Activated naive CD8-positive, alpha-beta T cell treated with anti-CD3 and anti-CD28 coated beads for 36 hours (primary cell): ENCODE data around the gene SLC17A8. TPM values are rescaled to one million over a fixed set of nuclear protein-coding genes. Genes with fewer than 3 reads are reported as not detected.
A peak's percentile ranks its signal among the peaks of the same experiment; 100 is the strongest.
"Not testable (repeated sequence)": the region's sequence is repeated elsewhere in the genome, so short reads cannot be mapped to it uniquely, and the experiment has no call there.

Experiments used
- DNase-seq: peaks from one replicate; pipeline ENCODE4 v3.0.0; 2021
- H3K27ac Mint-ChIP-seq: one replicate; pipeline ENCODE4 v1.8.0; 2022; ENCODE audit warnings: mild to moderate bottlenecking, moderate library complexity, mixed read lengths
- H3K27me3 Mint-ChIP-seq: one replicate; pipeline ENCODE4 v1.8.0; 2022; ENCODE audit warnings: mild to moderate bottlenecking, mixed read lengths
- H3K36me3 Mint-ChIP-seq: one replicate; pipeline ENCODE4 v1.8.0; 2021; ENCODE audit warnings: mild to moderate bottlenecking, mixed read lengths
- H3K4me1 Mint-ChIP-seq: one replicate; pipeline ENCODE4 v1.8.0; 2021; ENCODE audit warnings: mixed read lengths
- H3K4me3 Mint-ChIP-seq: one replicate; pipeline ENCODE4 v1.8.0; 2022; ENCODE audit warnings: mild to moderate bottlenecking, moderate library complexity, mixed read lengths
- H3K9me3 Mint-ChIP-seq: one replicate; pipeline ENCODE4 v1.8.0; 2022; ENCODE audit warnings: mixed read lengths
- total RNA-seq, 2 experiments: library from RNA; stranded (reverse); gene quantifications; one replicate each; pipeline ENCODE4 v1.2.3, GENCODE V29; 2021

SLC17A8 gene
- total RNA-seq = not detected

GRCh38 chr12:100356644-100357223, at the start of gene SLC17A8:
Gene SLC17A8, plus strand, starts transcription at chr12:100357074. Its CDS starts 318 bp downstream, at chr12:100357392.
- no peak for DNase-seq
- Mint-ChIP-seq H3K9me3 (no peaks in the 10 kb centered on the region), H3K27me3 (peaks cover 42% of the 10 kb centered on the region), H3K36me3 (no peaks in the 10 kb centered on the region), H3K4me1 (no peaks in the 10 kb centered on the region), H3K4me3 (no peak within 1 kb of the TSS), H3K27ac (no peak within 1 kb of the TSS)

GRCh38 chr12:100308138-100308537, 48.7 kb upstream of the SLC17A8 start:
- H3K4me1 Mint-ChIP-seq, H3K27me3 Mint-ChIP-seq, H3K27ac Mint-ChIP-seq, H3K4me3 Mint-ChIP-seq, DNase-seq: not testable (repeated sequence)
- peaks cover 12% of the 10 kb centered on the region for H3K9me3 Mint-ChIP-seq
- peaks cover 47% of the 10 kb centered on the region for H3K36me3 Mint-ChIP-seq

- no peak for DNase-seq
- Mint-ChIP-seq H3K4me1 (no peaks in the 10 kb centered on the region), H3K27ac (no peak overlapping the region), H3K27me3 (no peaks in the 10 kb centered on the region), H3K9me3 (peaks cover 3% of the 10 kb centered on the region), H3K4me3 (no peak overlapping the region), H3K36me3 (peaks cover 19% of the 10 kb centered on the region)
Measured at GRCh38 chr12:100311317-100311716, 45.6 kb upstream of the SLC17A8 start.

- no peak for DNase-seq
- Mint-ChIP-seq H3K4me3 (no peak overlapping the region), H3K27ac (no peak overlapping the region), H3K27me3 (no peaks in the 10 kb centered on the region), H3K9me3 (no peaks in the 10 kb centered on the region), H3K36me3 (peaks cover 5% of the 10 kb centered on the region), H3K4me1 (no peaks in the 10 kb centered on the region)
Measured at GRCh38 chr12:100317371-100317770, 39.5 kb upstream of the SLC17A8 start.

GRCh38 chr12:100324498-100324897, 32.4 kb upstream of the SLC17A8 start:
- no peaks in the 10 kb centered on the region for H3K9me3 Mint-ChIP-seq
- no peak overlapping the region for H3K27ac Mint-ChIP-seq
- peaks cover 7% of the 10 kb centered on the region for H3K36me3 Mint-ChIP-seq
- no peak for DNase-seq
- H3K4me3 Mint-ChIP-seq = no peak overlapping the region
- peaks cover 2% of the 10 kb centered on the region for H3K4me1 Mint-ChIP-seq
- no peaks in the 10 kb centered on the region for H3K27me3 Mint-ChIP-seq

GRCh38 chr12:100326208-100326607, 30.7 kb upstream of the SLC17A8 start:
- no peak overlapping the region for H3K4me3 Mint-ChIP-seq

GRCh38 chr12:100329800-100330199, 27.1 kb upstream of the SLC17A8 start:
- Mint-ChIP-seq H3K9me3 (no peaks in the 10 kb centered on the region), H3K27me3 (no peaks in the 10 kb centered on the region), H3K36me3 (peaks cover 13% of the 10 kb centered on the region), H3K4me1 (peaks cover 9% of the 10 kb centered on the region), H3K27ac (peak overlapping the region; percentile 36), H3K4me3 (no peak overlapping the region)
- no peak for DNase-seq

More at GRCh38 chr12:100326208-100326607, 30.7 kb upstream of the SLC17A8 start:
- peaks cover 9% of the 10 kb centered on the region for H3K4me1 Mint-ChIP-seq
- H3K36me3 Mint-ChIP-seq = peaks cover 12% of the 10 kb centered on the region
- no peak overlapping the region for H3K27ac Mint-ChIP-seq
- no peaks in the 10 kb centered on the region for H3K9me3 Mint-ChIP-seq
- no peak for DNase-seq
- no peaks in the 10 kb centered on the region for H3K27me3 Mint-ChIP-seq

GRCh38 chr12:100331871-100332270, 25.0 kb upstream of the SLC17A8 start:
- Mint-ChIP-seq H3K27ac (no peak overlapping the region), H3K9me3 (no peaks in the 10 kb centered on the region), H3K36me3 (peaks cover 17% of the 10 kb centered on the region), H3K27me3 (no peaks in the 10 kb centered on the region), H3K4me3 (no peak overlapping the region), H3K4me1 (peaks cover 9% of the 10 kb centered on the region)
- no peak for DNase-seq

GRCh38 chr12:100332852-100333251, 24.0 kb upstream of the SLC17A8 start:
- no peak for DNase-seq
- Mint-ChIP-seq H3K4me3 (no peak overlapping the region), H3K27ac (no peak overlapping the region), H3K4me1 (peaks cover 9% of the 10 kb centered on the region), H3K27me3 (no peaks in the 10 kb centered on the region), H3K9me3 (no peaks in the 10 kb centered on the region), H3K36me3 (peaks cover 17% of the 10 kb centered on the region)

GRCh38 chr12:100337299-100337698, 19.6 kb upstream of the SLC17A8 start:
- Mint-ChIP-seq H3K4me3 (no peak overlapping the region), H3K27ac (no peak overlapping the region), H3K4me1 (no peaks in the 10 kb centered on the region), H3K9me3 (peaks cover under 1% of the 10 kb centered on the region), H3K36me3 (peaks cover 14% of the 10 kb centered on the region), H3K27me3 (no peaks in the 10 kb centered on the region)
- no peak for DNase-seq

GRCh38 chr12:100337727-100338126, 19.1 kb upstream of the SLC17A8 start:
- Mint-ChIP-seq H3K4me3 (no peak overlapping the region), H3K4me1 (no peaks in the 10 kb centered on the region), H3K36me3 (peaks cover 17% of the 10 kb centered on the region), H3K9me3 (peaks cover 3% of the 10 kb centered on the region), H3K27me3 (no peaks in the 10 kb centered on the region), H3K27ac (no peak overlapping the region)
- no peak for DNase-seq

- Mint-ChIP-seq H3K27ac (no peak overlapping the region), H3K27me3 (no peaks in the 10 kb centered on the region), H3K9me3 (peaks cover 3% of the 10 kb centered on the region), H3K4me3 (no peak overlapping the region), H3K36me3 (peaks cover 16% of the 10 kb centered on the region), H3K4me1 (no peaks in the 10 kb centered on the region)
- no peak for DNase-seq
Measured at GRCh38 chr12:100339071-100339470, 17.8 kb upstream of the SLC17A8 start.

GRCh38 chr12:100342897-100343296, 14.0 kb upstream of the SLC17A8 start:
- not testable (repeated sequence) for H3K9me3 Mint-ChIP-seq, H3K27ac Mint-ChIP-seq, DNase-seq, H3K4me1 Mint-ChIP-seq, H3K4me3 Mint-ChIP-seq, H3K27me3 Mint-ChIP-seq
- peaks cover 12% of the 10 kb centered on the region for H3K36me3 Mint-ChIP-seq

GRCh38 chr12:100344351-100344750, 12.5 kb upstream of the SLC17A8 start:
- H3K27me3 Mint-ChIP-seq, DNase-seq, H3K4me3 Mint-ChIP-seq, H3K4me1 Mint-ChIP-seq, H3K27ac Mint-ChIP-seq, H3K9me3 Mint-ChIP-seq, H3K36me3 Mint-ChIP-seq: not testable (repeated sequence)

- DNase-seq = no peak
- H3K4me3 Mint-ChIP-seq = no peak overlapping the region
- H3K27me3 Mint-ChIP-seq = no peaks in the 10 kb centered on the region
- H3K9me3 Mint-ChIP-seq = peaks cover 3% of the 10 kb centered on the region
- peaks cover 8% of the 10 kb centered on the region for H3K36me3 Mint-ChIP-seq
- no peak overlapping the region for H3K27ac Mint-ChIP-seq
- H3K4me1 Mint-ChIP-seq = no peaks in the 10 kb centered on the region
Measured at GRCh38 chr12:100345020-100345767, 11.7 kb upstream of the SLC17A8 start.

- Mint-ChIP-seq H3K36me3 (peaks cover 8% of the 10 kb centered on the region), H3K9me3 (peaks cover 3% of the 10 kb centered on the region), H3K4me3 (no peak overlapping the region), H3K4me1 (no peaks in the 10 kb centered on the region), H3K27ac (no peak overlapping the region), H3K27me3 (no peaks in the 10 kb centered on the region)
- DNase-seq = no peak
Measured at GRCh38 chr12:100346660-100347059, 10.2 kb upstream of the SLC17A8 start.
